IMR-90 (cell line): ENCODE measurements around the gene AMOTL2. TPM values are rescaled to one million over a fixed set of nuclear protein-coding genes. Genes with fewer than 3 reads are reported as not detected.

Experiments used
- ATAC-seq: fragments of 200-7000 bp; cut with Tn5 transposase; 2 replicates; pipeline ENCODE4 v1.9.1; 2020; ENCODE audit warnings: low read depth, mild to moderate bottlenecking, moderate library complexity
- BruUV-seq: library from RNA; stranded (reverse); fragments of 400-500 nt; replicated peaks from 2 replicates; lab custom pipeline; 2021; lab: Mats Ljungman, UMichigan
- CTCF ChIA-PET: fragments of 300-600 bp; formaldehyde crosslinking; extraction: SDS; loops from one replicate; lab custom pipeline; 2021; ENCODE audit warnings: antibody characterized with exemption; lab: Yijun Ruan, JAX
- POLR2A ChIA-PET: fragments of 300-600 bp; sonication (Branson Sonifier 250); formaldehyde crosslinking; loops from one replicate; lab custom pipeline; 2022; ENCODE audit warnings: antibody characterized with exemption; ENCODE audit not compliant: unreplicated experiment; lab: Charles Lee
- DNase-seq: peaks from one replicate; pipeline ENCODE4 v3.0.0; 2013
- H2AFZ ChIP-seq: replicated peaks from 2 replicates; pipeline ENCODE3; 2013; ENCODE audit warnings: low read length, mild to moderate bottlenecking; ENCODE audit not compliant: poor library complexity
- H2AK5ac ChIP-seq: 2 replicates; pipeline ENCODE4 v1.6.1; 2013; ENCODE audit warnings: low read depth, low read length, inconsistent platforms
- H2AK9ac ChIP-seq: replicated peaks from 2 replicates; pipeline ENCODE3; 2013; ENCODE audit warnings: mild to moderate bottlenecking, low read depth, low read length, moderate library complexity; ENCODE audit not compliant: poor library complexity
- H2BK120ac ChIP-seq: 2 replicates; pipeline ENCODE4 v1.6.1; 2013; ENCODE audit warnings: low read depth, low read length, inconsistent platforms
- H2BK15ac ChIP-seq: 3 replicates; pipeline ENCODE4 v1.6.1; 2013; ENCODE audit warnings: low read depth, low read length, inconsistent platforms
- H2BK20ac ChIP-seq: 2 replicates; pipeline ENCODE4 v1.6.1; 2013; ENCODE audit warnings: low read depth, mild to moderate bottlenecking, inconsistent platforms, low read length, moderate library complexity
- H2BK5ac ChIP-seq: 2 replicates; pipeline ENCODE4 v1.6.1; 2013; ENCODE audit warnings: mild to moderate bottlenecking, low read depth, low read length, inconsistent platforms; ENCODE audit not compliant: poor library complexity, severe bottlenecking
- H3K14ac ChIP-seq: replicated peaks from 2 replicates; pipeline ENCODE4 v1.6.1; 2013; ENCODE audit warnings: low read depth, low read length, inconsistent platforms
- H3K18ac ChIP-seq: 2 replicates; pipeline ENCODE4 v1.6.1; 2013; ENCODE audit warnings: low read depth, low read length, control low read depth
- H3K23ac ChIP-seq: 2 replicates; pipeline ENCODE4 v1.6.1; 2013; ENCODE audit warnings: low read depth, low read length, inconsistent platforms
- H3K27ac ChIP-seq: 2 replicates; pipeline ENCODE4 v1.5.1; 2013; ENCODE audit warnings: mild to moderate bottlenecking, control low read depth, low read length; ENCODE audit not compliant: insufficient read depth
- H3K27me3 ChIP-seq: 2 replicates; pipeline ENCODE4 v1.6.1; 2013; ENCODE audit warnings: low read length; ENCODE audit not compliant: control insufficient read depth, insufficient read depth
- H3K36me3 ChIP-seq: 2 replicates; pipeline ENCODE4 v1.6.1; 2013; ENCODE audit warnings: low read length, mixed read lengths; ENCODE audit not compliant: control insufficient read depth, insufficient read depth
- H3K4ac ChIP-seq: 2 replicates; pipeline ENCODE4 v1.6.1; 2013; ENCODE audit warnings: low read depth, low read length, inconsistent platforms
- H3K4me1 ChIP-seq: 2 replicates; pipeline ENCODE4 v1.6.1; 2013; ENCODE audit warnings: low read length, mixed read lengths; ENCODE audit not compliant: control insufficient read depth, insufficient read depth
- H3K4me2 ChIP-seq: 2 replicates; pipeline ENCODE4 v1.6.1; 2013; ENCODE audit warnings: low read depth, mild to moderate bottlenecking, control low read depth, low read length, moderate library complexity
- H3K4me3 ChIP-seq: 2 replicates; pipeline ENCODE4 v1.5.1; 2013; ENCODE audit warnings: low read depth, mild to moderate bottlenecking, control low read depth, low read length, moderate library complexity; ENCODE audit not compliant: insufficient read depth
- H3K56ac ChIP-seq: 2 replicates; pipeline ENCODE4 v1.6.1; 2013; ENCODE audit warnings: low read length, inconsistent platforms; ENCODE audit not compliant: insufficient read depth; ENCODE audit errors: extremely low read depth
- H3K79me1 ChIP-seq, 2 experiments: 2 replicates each; pipeline ENCODE4 v1.6.1; 2013; ENCODE audit warnings: low read length in 2 of 2, inconsistent platforms in 1 of 2, low read depth in 1 of 2
- H3K9ac ChIP-seq: 2 replicates; pipeline ENCODE4 v1.6.1; 2013; ENCODE audit warnings: low read depth, low read length, control low read depth
- H3K9me1 ChIP-seq: 2 replicates; pipeline ENCODE4 v1.6.1; 2013; ENCODE audit warnings: low read length, inconsistent platforms; ENCODE audit not compliant: insufficient read depth
- H3K9me3 ChIP-seq: 2 replicates; pipeline ENCODE4 v1.6.1; 2013; ENCODE audit warnings: low read length; ENCODE audit not compliant: control insufficient read depth, insufficient read depth
- H4K20me1 ChIP-seq: 2 replicates; pipeline ENCODE4 v1.6.1; 2013; ENCODE audit warnings: low read length, inconsistent platforms; ENCODE audit not compliant: insufficient read depth
- H4K5ac ChIP-seq: 2 replicates; pipeline ENCODE4 v1.6.1; 2013; ENCODE audit warnings: mild to moderate bottlenecking, low read depth, low read length, control low read depth
- H4K8ac ChIP-seq, 2 experiments: 2 replicates each; pipeline ENCODE4 v1.6.1; 2013; ENCODE audit warnings: low read depth in 2 of 2, low read length in 2 of 2, control low read depth in 1 of 2, inconsistent platforms in 1 of 2
- H4K91ac ChIP-seq: 2 replicates; pipeline ENCODE4 v1.6.1; 2013; ENCODE audit warnings: low read depth, low read length, inconsistent platforms; ENCODE audit not compliant: insufficient read depth
- BHLHE40 ChIP-seq: fragments of 150-350 bp; IDR thresholded peaks from 2 replicates; pipeline ENCODE4 v1.6.1; 2016; ENCODE audit warnings: mild to moderate bottlenecking, low read depth, low read length
- CHD1 ChIP-seq: IDR thresholded peaks from 2 replicates; pipeline ENCODE4 v1.6.1; 2012; ENCODE audit warnings: low read depth, low read length, improper control_type of control experiment
- FOS ChIP-seq: fragments of 150-350 bp; IDR thresholded peaks from 2 replicates; pipeline ENCODE4 v1.6.1; 2016; ENCODE audit warnings: low read depth, low read length
- MAFK ChIP-seq: IDR thresholded peaks from 2 replicates; pipeline ENCODE4 v1.6.1; 2012; ENCODE audit warnings: low read depth, low read length, improper control_type of control experiment
- MAZ ChIP-seq: IDR thresholded peaks from 2 replicates; pipeline ENCODE4 v1.6.1; 2012; ENCODE audit warnings: low read depth, mild to moderate bottlenecking, low read length, improper control_type of control experiment, moderate library complexity, borderline replicate concordance
- NFE2L2 ChIP-seq: fragments of 150-350 bp; IDR thresholded peaks from 2 replicates; pipeline ENCODE4 v1.6.1; 2016; ENCODE audit warnings: low read depth, mild to moderate bottlenecking, low read length
- RAD21 ChIP-seq: IDR thresholded peaks from 2 replicates; pipeline ENCODE4 v1.6.1; 2012; ENCODE audit warnings: low read length, improper control_type of control experiment
- RFX5 ChIP-seq: IDR thresholded peaks from 2 replicates; pipeline ENCODE4 v1.8.0; 2012; ENCODE audit warnings: low read depth, mild to moderate bottlenecking, low read length, moderate library complexity
- SMC3 ChIP-seq: fragments of 150-350 bp; IDR thresholded peaks from 2 replicates; pipeline ENCODE4 v1.6.1; 2016; ENCODE audit warnings: low read depth, mild to moderate bottlenecking, antibody characterized with exemption, low read length, moderate library complexity
- WGBS, 2 experiments: methylation state at CpG; one replicate each; pipeline versions ENCODE4 v1.1.5 to v1.1.7; 2013; ENCODE audit warnings: missing lambda C conversion rate in 2 of 2; ENCODE audit not compliant: insufficient read length in 1 of 2; ENCODE audit errors: extremely low coverage in 2 of 2; 5-methylcytosine and 5-hydroxymethylcytosine counted together
- dilution Hi-C: fragments of 300-500 bp; cut with HindIII; formaldehyde crosslinking; loops from one replicate; pipeline ENCODE4 v1.14.3; 2018; ENCODE audit warnings: low sequenced_read_pairs; ENCODE audit not compliant: unreplicated experiment
- in situ Hi-C: fragments of 300-500 bp; cut with MboI; formaldehyde crosslinking; loops from 3 replicates; pipeline ENCODE4 v1.14.3; 2019; ENCODE audit warnings: low sequenced_read_pairs, inconsistent platforms, mixed read lengths
- intact Hi-C: fragments of 100-400 bp; cut with micrococcal nuclease; formaldehyde crosslinking; loops from 2 replicates; pipeline ENCODE4 v1.10.0; 2022
- polyA plus RNA-seq, 3 experiments: library from polyadenylated mRNA; depleted of rRNA; stranded (reverse); fragments of >200 nt; gene quantifications; 2 replicates each; pipeline ENCODE4 v1.2.3, GENCODE V29; 2012; ENCODE audit warnings: low replicate concordance in 1 of 3
- total RNA-seq: library from RNA; depleted of rRNA; stranded (reverse); fragments of >200 nt; gene quantifications from 2 replicates; pipeline ENCODE4 v1.2.3, GENCODE V29; 2012
- TF ChIP-seq, protein P1 (sequence below): fragments of 150-350 bp; IDR thresholded peaks from 2 replicates; pipeline ENCODE4 v1.6.1; 2016; ENCODE audit warnings: low read depth, mild to moderate bottlenecking, low read length, moderate library complexity, borderline replicate concordance

The AMOTL2 gene
- total and polyA plus RNA-seq, 2 of the 4 experiments (the other 2 are of a cell fraction), result 162 to 176 TPM

- Histone ChIP-seq H2AK5ac (peak overlapping the region; percentile 96), H3K27me3 (no peaks in the 10 kb centered on the region), H2BK20ac (peak overlapping the region; percentile 92), H2BK15ac (peak overlapping the region; percentile 86), H4K20me1 (peaks cover 4% of the 10 kb centered on the region; the same call in 1 of the 2 replicates), H3K27ac (peak overlapping the region; percentile 91), H3K4me1 (peaks cover 51% of the 10 kb centered on the region), H2BK120ac (peak overlapping the region; percentile 97), H3K14ac (peak overlapping the region; percentile 93), H3K4me2 (no peak overlapping the region), H4K5ac (peak overlapping the region; percentile 83), H4K91ac (peak overlapping the region; percentile 95), H3K79me1 (peaks cover 0 to 33% of the 10 kb centered on the region in 2 experiments; a peak in 2 of 4 replicates), H3K9me3 (no peaks in the 10 kb centered on the region), H3K23ac (peak overlapping the region; percentile 91), H3K4me3 (no peak overlapping the region), H3K36me3 (no peaks in the 10 kb centered on the region), H3K9ac (peak overlapping the region; percentile 33), H3K9me1 (peaks cover 30% of the 10 kb centered on the region), H3K4ac (peak overlapping the region; percentile 90), H4K8ac (peak overlapping the region; percentile 72 to 91), H2AFZ (peak overlapping the region; percentile 36), H3K18ac (peak overlapping the region; percentile 92), H3K56ac (peak overlapping the region; percentile 66; the same call in 1 of the 2 replicates), H2BK5ac (peak overlapping the region; percentile 92), H2AK9ac (peak overlapping the region; percentile 45)
- dilution Hi-C loops (no loop called here), in situ Hi-C loops (no loop called here), intact Hi-C loops (no loop called here)
- WGBS, 2 experiments, result 83% methylated on average over 1 of the region's 3 CpGs; no CpG with 5 or more reads in 1 of the 2 experiments
- ChIA-PET CTCF (interaction anchor here (1.0 kb wide), 1 partner anchor 25 kb away, joined by 3 read pairs; no protein-coding TSS in a partner anchor), POLR2A (interaction anchor here (0.6 kb wide), 1 partner anchor 38 kb away, joined by 3 read pairs; no protein-coding TSS in a partner anchor)
- ATAC-seq (peak; percentile 13), DNase-seq (peak; percentile 47)
- no TSS peak for BruUV-seq
- no peak for TF ChIP-seq CHD1
- no peak for TF ChIP-seq MAFK
- no peak for TF ChIP-seq MAZ
- no peak for TF ChIP-seq RFX5
- no peak for TF ChIP-seq BHLHE40
- TF ChIP-seq, protein P1, sequence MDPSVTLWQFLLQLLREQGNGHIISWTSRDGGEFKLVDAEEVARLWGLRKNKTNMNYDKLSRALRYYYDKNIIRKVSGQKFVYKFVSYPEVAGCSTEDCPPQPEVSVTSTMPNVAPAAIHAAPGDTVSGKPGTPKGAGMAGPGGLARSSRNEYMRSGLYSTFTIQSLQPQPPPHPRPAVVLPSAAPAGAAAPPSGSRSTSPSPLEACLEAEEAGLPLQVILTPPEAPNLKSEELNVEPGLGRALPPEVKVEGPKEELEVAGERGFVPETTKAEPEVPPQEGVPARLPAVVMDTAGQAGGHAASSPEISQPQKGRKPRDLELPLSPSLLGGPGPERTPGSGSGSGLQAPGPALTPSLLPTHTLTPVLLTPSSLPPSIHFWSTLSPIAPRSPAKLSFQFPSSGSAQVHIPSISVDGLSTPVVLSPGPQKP, result no peak
- TF ChIP-seq NFE2L2, result no peak
- no peak for TF ChIP-seq RAD21
- no peak for TF ChIP-seq FOS
- TF ChIP-seq SMC3, result no peak
Observed at GRCh38 chr3:134334231-134334900, 39.9 kb downstream of the AMOTL2 start.
